K562 (cell line): ENCODE data around the gene ELF1. TPM values are rescaled to one million over a fixed set of nuclear protein-coding genes. Genes with fewer than 3 reads are reported as not detected.
"Not testable (repeated sequence)": the region's sequence is repeated elsewhere in the genome, so short reads cannot be mapped to it uniquely, and the experiment has no call there.

Source experiments
- ATAC-seq: fragments of 200-7000 bp; cut with Tn5 transposase; 3 replicates; pipeline ENCODE4 v1.9.1; 2020; ENCODE audit warnings: moderate library complexity
- BruUV-seq: library from RNA; stranded (reverse); fragments of 400-500 nt; replicated peaks from 2 replicates; lab custom pipeline; 2021; lab: Mats Ljungman, UMichigan
- CTCF ChIA-PET: fragments of 300-600 bp; formaldehyde crosslinking; extraction: SDS; loops from one replicate; lab custom pipeline; 2021; ENCODE audit warnings: low intra/inter-chr PET ratio; lab: Yijun Ruan, JAX
- POLR2A ChIA-PET: fragments of 300-600, 350-650 bp; sonication (Branson Sonifier 250); formaldehyde crosslinking; extraction: SDS; loops from one replicate; lab custom pipeline; 2021; ENCODE audit warnings: antibody characterized with exemption, inconsistent platforms; lab: Yijun Ruan, JAX
- DNase-seq, 4 experiments: peaks; one replicate each; pipeline versions ENCODE4 v3.0.0 to v3.0.0-alpha.2; 2011 to 2018; ENCODE audit warnings: low spot score in 3 of 4, mixed read lengths in 3 of 4; ENCODE audit errors: extremely low read depth in 1 of 4
- FAIRE-seq: peaks from 2 replicates; lab custom pipeline; 2011; peaks lifted over from hg19 to GRCh38; lab: Jason Lieb, UNC
- H2AFZ ChIP-seq: 2 replicates; pipeline ENCODE4 v1.6.0; 2011; ENCODE audit warnings: low read depth, low read length, control low read depth, inconsistent platforms
- H3K27ac ChIP-seq: fragments of 200-600 bp; 3 replicates; pipeline ENCODE4 v1.8.0; 2011; ENCODE audit warnings: low read depth, mild to moderate bottlenecking, control low read depth, inconsistent platforms, low read length, moderate library complexity, mixed read lengths; ENCODE audit errors: extremely low read depth
- H3K27me3 ChIP-seq, 2 experiments: fragments of 300-600 bp in 1 of 2; 2 replicates in 1 of 2; 3 replicates in 1 of 2; pipeline versions ENCODE4 v1.6.0 to v1.8.0; 2011; ENCODE audit warnings: inconsistent platforms in 2 of 2, low read length in 2 of 2, mild to moderate bottlenecking in 1 of 2, mixed read lengths in 1 of 2, moderate library complexity in 1 of 2; ENCODE audit not compliant: control insufficient read depth in 2 of 2, insufficient read depth in 2 of 2
- H3K36me3 ChIP-seq: fragments of 300-600 bp; 3 replicates; pipeline ENCODE4 v1.8.0; 2011; ENCODE audit warnings: mild to moderate bottlenecking, low read length, inconsistent platforms; ENCODE audit not compliant: control insufficient read depth, insufficient read depth
- H3K4me1 ChIP-seq, 2 experiments: fragments of 200-600 bp in 1 of 2; replicated peaks in 1 of 2; 2 replicates in 1 of 2; 3 replicates in 1 of 2; pipeline versions ENCODE4 v1.5.1 to v1.8.0; 2011; ENCODE audit warnings: inconsistent platforms in 2 of 2, low read length in 2 of 2, mild to moderate bottlenecking in 1 of 2, mixed read lengths in 1 of 2, moderate library complexity in 1 of 2; ENCODE audit not compliant: control insufficient read depth in 2 of 2, insufficient read depth in 2 of 2
- H3K4me2 ChIP-seq: 2 replicates; pipeline ENCODE4 v1.6.1; 2011; ENCODE audit warnings: low read length, control low read depth, inconsistent platforms, mixed read lengths; ENCODE audit not compliant: insufficient read depth
- H3K4me3 ChIP-seq: fragments of 200-600 bp; sonication (generic), shearing (Covaris generic); 2 replicates; pipeline ENCODE4 v1.5.1; 2016; ENCODE audit warnings: control low read depth, inconsistent platforms
- H3K79me2 ChIP-seq: fragments of 200-600 bp; 3 replicates; pipeline ENCODE4 v1.8.0; 2011; ENCODE audit warnings: low read length, inconsistent platforms; ENCODE audit not compliant: control insufficient read depth, insufficient read depth
- H3K9ac ChIP-seq, 2 experiments: 2 replicates each; pipeline versions ENCODE4 v1.6.0 to v1.6.1; 2011; ENCODE audit warnings: low read depth in 2 of 2, low read length in 2 of 2, control low read depth in 1 of 2, inconsistent platforms in 1 of 2, mild to moderate bottlenecking in 1 of 2, mixed read lengths in 1 of 2; ENCODE audit not compliant: insufficient read depth in 1 of 2
- H3K9me1 ChIP-seq: one replicate; pipeline ENCODE4 v1.6.0; 2011; ENCODE audit warnings: inconsistent platforms, mild to moderate bottlenecking, low read length, moderate library complexity; ENCODE audit not compliant: control insufficient read depth, insufficient read depth
- H3K9me3 ChIP-seq: replicated peaks from 2 replicates; pipeline ENCODE4 v1.5.1; 2011; ENCODE audit warnings: low read depth, low read length, inconsistent platforms; ENCODE audit not compliant: control insufficient read depth, insufficient read depth
- H4K20me1 ChIP-seq: replicated peaks from 2 replicates; pipeline ENCODE4 v1.6.1; 2011; ENCODE audit warnings: low read length, inconsistent platforms, mixed read lengths; ENCODE audit not compliant: control insufficient read depth, insufficient read depth
- CHCHD3 ChIP-seq: fragments of 250-450 bp; sonication (Bioruptor Pico); IDR thresholded peaks from 2 replicates; pipeline ENCODE4 v2.1.2; 2022; ENCODE audit warnings: mild to moderate bottlenecking
- CREBBP ChIP-seq: IDR thresholded peaks from one replicate; pipeline ENCODE4 v1.6.1; 2012; ENCODE audit warnings: low read depth, mild to moderate bottlenecking, control low read depth, inconsistent platforms, low read length
- ESRRB ChIP-seq: fragments of 250-450 bp; sonication (Bioruptor Pico); IDR thresholded peaks from 2 replicates; pipeline ENCODE4 v1.5.0; 2020; ENCODE audit warnings: mild to moderate bottlenecking, moderate library complexity, borderline replicate concordance
- ETS1 ChIP-seq: conservative IDR thresholded peaks from 2 replicates; pipeline ENCODE4 v1.6.1; 2011; ENCODE audit warnings: low read depth, mild to moderate bottlenecking, low read length; ENCODE audit not compliant: control insufficient read depth
- ETS2 ChIP-seq: IDR thresholded peaks from 2 replicates; pipeline ENCODE4 v1.6.1; 2016; ENCODE audit warnings: borderline replicate concordance, missing genetic modification characterization, mild to moderate bottlenecking, moderate library complexity, missing compliant biosample characterization; ENCODE audit not compliant: poor library complexity, severe bottlenecking
- PHB2 ChIP-seq: fragments of 450-650 bp; IDR thresholded peaks from 2 replicates; pipeline ENCODE4 v1.6.1; 2017; ENCODE audit warnings: low read depth
- POU5F1 ChIP-seq: fragments of 150-350 bp; IDR thresholded peaks from 2 replicates; pipeline ENCODE4 v1.6.1; 2014; ENCODE audit warnings: borderline replicate concordance, low read length, low read depth, mild to moderate bottlenecking; ENCODE audit not compliant: partially characterized antibody
- RBM25 ChIP-seq: fragments of 200-400 bp; formaldehyde crosslinking; IDR thresholded peaks from 2 replicates; pipeline ENCODE4 v1.6.1; 2018; ENCODE audit warnings: low read length, low read depth, moderate library complexity; ENCODE audit not compliant: severe bottlenecking
- SMARCA5 ChIP-seq: fragments of 450-650 bp; IDR thresholded peaks from 2 replicates; pipeline ENCODE4 v1.6.1; 2016
- STAG1 ChIP-seq: sonication (generic); formaldehyde crosslinking; IDR thresholded peaks from 2 replicates; pipeline ENCODE4 v1.5.0; 2020; ENCODE audit warnings: missing genetic modification reagents, borderline replicate concordance
- ZBTB8A ChIP-seq: fragments of 450-650 bp; IDR thresholded peaks from 2 replicates; pipeline ENCODE4 v1.6.1; 2018; ENCODE audit warnings: mild to moderate bottlenecking, moderate library complexity; ENCODE audit not compliant: partially characterized antibody
- ZNF551 ChIP-seq: fragments of 250-450 bp; sonication (Bioruptor Pico); IDR thresholded peaks from 2 replicates; pipeline ENCODE4 v1.5.0; 2021; ENCODE audit warnings: mild to moderate bottlenecking, moderate library complexity
- ZNF699 ChIP-seq: fragments of 250-450 bp; sonication (Bioruptor Pico); IDR thresholded peaks from 2 replicates; pipeline ENCODE4 v1.8.0; 2021; ENCODE audit warnings: mild to moderate bottlenecking, moderate library complexity; ENCODE audit not compliant: insufficient replicate concordance
- WGBS: fragments of 100-300 bp; shearing (Covaris generic); methylation state at CpG from one replicate; pipeline ENCODE4 v1.1.6; 2016; ENCODE audit warnings: low coverage, mixed read lengths; ENCODE audit not compliant: insufficient coverage; ENCODE audit errors: missing lambda C conversion rate; 5-methylcytosine and 5-hydroxymethylcytosine counted together
- in situ Hi-C: fragments of 300-500 bp; cut with MboI; formaldehyde crosslinking; loops from 4 replicates; pipeline ENCODE4 v1.15.0; 2018; ENCODE audit warnings: inconsistent platforms, mixed read lengths
- intact Hi-C: fragments of 100-400 bp; cut with micrococcal nuclease; formaldehyde crosslinking; loops from 2 replicates; pipeline ENCODE4 v1.14.2; 2022
- polyA plus RNA-seq, 8 experiments: library from polyadenylated mRNA; depleted of rRNA in 4 of 8; stranded (reverse) in 5 of 8; unstranded in 3 of 8; fragments of >200 nt; fragmentation: Nextera tagmentation in 2 of 8; fragmentation: Illumina TruSeq in 1 of 8; extraction: Ambion mirVana in 2 of 8; extraction: Trizol in 1 of 8; gene quantifications; 2 replicates each; pipeline versions ENCODE4 v1.2.1 to v1.2.3, GENCODE V29; 2011 to 2014; ENCODE audit warnings: inconsistent platforms in 1 of 8, missing spikeins in 1 of 8
- total RNA-seq, 7 experiments: library from RNA; depleted of rRNA in 6 of 7; stranded (reverse); fragments of >200 nt in 6 of 7; fragmentation: Illumina TruSeq in 2 of 7; extraction: Trizol in 2 of 7; gene quantifications; 2 replicates each; pipeline versions ENCODE4 v1.2.1 to v1.2.3, GENCODE V29; 2011 to 2021; ENCODE audit warnings: low replicate concordance in 1 of 7

The ELF1 gene
- total and polyA plus RNA-seq, 9 of the 15 experiments (the other 6 are each of a cell fraction or from before 2014, with no cell fraction given) = 24.7 to 54.4 (median 33.4) TPM

GRCh38 chr13:40908546-40908945 is 110.6 kb downstream of the ELF1 start:
- H3K9ac ChIP-seq = no peak overlapping the region
- no peaks in the 10 kb centered on the region for H3K4me1 ChIP-seq
- no peaks in the 10 kb centered on the region for H4K20me1 ChIP-seq
- no peaks in the 10 kb centered on the region for H3K79me2 ChIP-seq
- ChIA-PET CTCF (no interaction called here), POLR2A (interaction anchor here (0.8 to 1.4 kb wide), 2 partner anchors 10 to 26 kb away, joined by 3 to 4 read pairs; no protein-coding TSS in a partner anchor)
- H3K9me3 ChIP-seq = no peaks in the 10 kb centered on the region
- H3K36me3 ChIP-seq = no peaks in the 10 kb centered on the region
- no peak overlapping the region for H3K4me3 ChIP-seq
- FAIRE-seq = no peak
- no peak overlapping the region for H3K4me2 ChIP-seq
- no peak overlapping the region for H2AFZ ChIP-seq
- 0% methylated on average over 1 of the region's 1 CpG for WGBS
- DNase-seq = no peak
- TF ChIP-seq CHCHD3 (CRISPR knock-in tag) (no peak), ETS1 (no peak), SMARCA5 (no peak), ZNF699 (no peak), ZNF551 (CRISPR knock-in tag) (no peak), ZBTB8A (no peak), RBM25 (no peak), ESRRB (CRISPR knock-in tag) (no peak), POU5F1 (no peak), CREBBP (no peak), PHB2 (no peak), STAG1 (no peak), ETS2 (no peak)
- TF ChIP-seq, all 486 proteins: peak for 0
- Histone ChIP-seq H3K27ac (no peak overlapping the region), H3K9me1 (no peaks in the 10 kb centered on the region), H3K27me3 (no peaks in the 10 kb centered on the region)
- intact Hi-C loops (no loop called here), in situ Hi-C loops (no loop called here)
- no peak for ATAC-seq
- no TSS peak for BruUV-seq

GRCh38 chr13:40901032-40901431 is 118.1 kb downstream of the ELF1 start:
- H4K20me1 ChIP-seq, POLR2A ChIA-PET, H3K9me1 ChIP-seq, CTCF ChIA-PET, FAIRE-seq, intact Hi-C loops, H3K79me2 ChIP-seq, ATAC-seq, H3K4me1 ChIP-seq, BruUV-seq, H3K4me3 ChIP-seq, H2AFZ ChIP-seq, H3K36me3 ChIP-seq, H3K27ac ChIP-seq, H3K4me2 ChIP-seq, H3K27me3 ChIP-seq, DNase-seq, H3K9me3 ChIP-seq, H3K9ac ChIP-seq, in situ Hi-C loops: not testable (repeated sequence)
- WGBS = 0% methylated on average over 1 of the region's 31 CpGs
